OCI-LY3 (cell line): ENCODE measurements around the gene YWHAE.

ENCODE experiments used
- CTCF ChIP-seq: fragments of 200-600, 300-600 bp; sonication (generic); IDR thresholded peaks from 2 replicates; pipeline ENCODE4 v1.5.1; 2014; ENCODE audit warnings: antibody characterized with exemption, low read length, low read depth
- EZH2phosphoT487 ChIP-seq: fragments of 200-600 bp; shearing (Covaris generic); IDR thresholded peaks from 2 replicates; pipeline ENCODE4 v1.6.1; 2018; ENCODE audit warnings: antibody characterized with exemption, mixed run types, low read depth

- TF ChIP-seq CTCF (no peak), EZH2phosphoT487 (no peak)
Measured at GRCh38 chr17:1402262-1402586, 2.2 kb upstream of the YWHAE start.
